A673 (cell line): ENCODE data around the gene BSG. TPM values are rescaled to one million over a fixed set of nuclear protein-coding genes. Genes with fewer than 3 reads are reported as not detected.

Experiments
- BruUV-seq: library from RNA; stranded (reverse); fragments of 400-500 nt; replicated peaks from 2 replicates; lab custom pipeline; 2021; lab: Mats Ljungman, UMichigan
- CTCF ChIA-PET: fragments of 300-600 bp; sonication (Branson Sonifier 250); formaldehyde crosslinking; loops from one replicate; lab custom pipeline; 2022; ENCODE audit warnings: antibody characterized with exemption; lab: Charles Lee
- POLR2A ChIA-PET: fragments of 300-600 bp; sonication (Branson Sonifier 250); formaldehyde crosslinking; loops from one replicate; lab custom pipeline; 2022; ENCODE audit warnings: antibody characterized with exemption; ENCODE audit not compliant: low non-redundant PET; lab: Charles Lee
- DNase-seq: peaks from one replicate; pipeline ENCODE4 v3.0.0-alpha.2; 2015; ENCODE audit warnings: low spot score
- H3K27ac ChIP-seq: fragments of 200-600 bp; sonication (generic); 2 replicates; pipeline ENCODE4 v1.5.1; 2016; ENCODE audit warnings: mixed run types, low read depth, mild to moderate bottlenecking, mixed read lengths, antibody characterized with exemption, low read length; ENCODE audit not compliant: poor library complexity, severe bottlenecking
- H3K27me3 ChIP-seq: fragments of 200-600 bp; sonication (generic); replicated peaks from 2 replicates; pipeline ENCODE4 v1.6.1; 2017; ENCODE audit warnings: mixed run types, low read depth, mild to moderate bottlenecking, mixed read lengths, antibody characterized with exemption, low read length; ENCODE audit not compliant: insufficient read depth, poor library complexity
- H3K36me3 ChIP-seq: fragments of 200-600 bp; sonication (generic); 2 replicates; pipeline ENCODE4 v1.6.1; 2016; ENCODE audit warnings: mixed run types, mild to moderate bottlenecking, mixed read lengths, antibody characterized with exemption, low read length; ENCODE audit not compliant: insufficient read depth, poor library complexity, severe bottlenecking
- H3K4me1 ChIP-seq: fragments of 200-600 bp; sonication (generic); 2 replicates; pipeline ENCODE4 v1.6.1; 2017; ENCODE audit warnings: mixed run types, mild to moderate bottlenecking, mixed read lengths, antibody characterized with exemption, low read length; ENCODE audit not compliant: insufficient read depth, poor library complexity, severe bottlenecking
- H3K4me3 ChIP-seq: fragments of 200-600 bp; sonication (generic); 2 replicates; pipeline ENCODE4 v1.5.1; 2016; ENCODE audit warnings: low read depth, mixed run types, mild to moderate bottlenecking, mixed read lengths, low read length; ENCODE audit not compliant: poor library complexity, severe bottlenecking
- H3K9me3 ChIP-seq: fragments of 200-600 bp; sonication (generic); 2 replicates; pipeline ENCODE4 v1.6.1; 2016; ENCODE audit warnings: mixed run types, low read depth, mild to moderate bottlenecking, mixed read lengths, antibody characterized with exemption, low read length; ENCODE audit not compliant: poor library complexity, severe bottlenecking
- EZH2 ChIP-seq: fragments of 200-600 bp; sonication (generic); IDR thresholded peaks from 2 replicates; pipeline ENCODE4 v1.6.1; 2017; ENCODE audit warnings: borderline replicate concordance, low read depth, mild to moderate bottlenecking, mixed read lengths, antibody characterized with exemption, low read length; ENCODE audit not compliant: poor library complexity, severe bottlenecking
- intact Hi-C: fragments of 100-400 bp; cut with micrococcal nuclease; formaldehyde crosslinking; loops from one replicate; pipeline ENCODE4 v1.10.0; 2022; ENCODE audit not compliant: unreplicated experiment
- total RNA-seq: library from RNA; stranded (reverse); gene quantifications from 2 replicates; pipeline ENCODE4 v1.2.3, GENCODE V29; 2021
- TF ChIP-seq, protein P1 (sequence below): fragments of 300-800, 200-600 bp; sonication (generic); conservative IDR thresholded peaks from 2 replicates; pipeline ENCODE4 v1.5.1; 2017; ENCODE audit warnings: low read depth, mild to moderate bottlenecking, antibody characterized with exemption, low read length, moderate library complexity, mixed read lengths

Gene BSG
- total RNA-seq, 1 experiment from 2014 or later, result 865 TPM

DNA sequence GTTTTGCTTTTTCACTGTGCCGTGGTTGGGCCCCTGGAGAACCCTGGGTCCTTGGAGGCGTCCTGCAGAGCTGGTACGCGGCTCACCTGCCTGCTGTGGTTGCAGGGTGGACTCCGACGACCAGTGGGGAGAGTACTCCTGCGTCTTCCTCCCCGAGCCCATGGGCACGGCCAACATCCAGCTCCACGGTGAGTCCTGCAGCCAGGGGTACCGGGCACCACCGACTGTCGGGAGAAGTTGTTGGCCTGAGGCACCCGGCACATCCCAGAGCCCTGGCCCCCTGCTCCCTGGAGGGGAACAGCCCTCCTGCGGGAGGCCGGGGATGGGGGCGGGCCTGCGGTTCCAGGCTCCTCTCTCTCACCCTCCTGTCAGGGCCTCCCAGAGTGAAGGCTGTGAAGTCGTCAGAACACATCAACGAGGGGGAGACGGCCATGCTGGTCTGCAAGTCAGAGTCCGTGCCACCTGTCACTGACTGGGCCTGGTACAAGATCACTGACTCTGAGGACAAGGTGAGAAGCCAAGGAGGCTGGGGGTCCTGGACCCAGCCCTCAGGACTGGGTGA is 8.0 kb downstream of the BSG start:
- Histone ChIP-seq H3K36me3 (peaks cover 53% of the 10 kb centered on the region), H3K4me1 (peaks cover 5% of the 10 kb centered on the region), H3K27ac (no peak overlapping the region), H3K27me3 (no peaks in the 10 kb centered on the region), H3K9me3 (no peaks in the 10 kb centered on the region), H3K4me3 (no peak overlapping the region)
- intact Hi-C loops, result no loop called here
- ChIA-PET POLR2A (no interaction called here), CTCF (no interaction called here)
- no peak for DNase-seq
- no TSS peak for BruUV-seq
- TF ChIP-seq, protein P1, sequence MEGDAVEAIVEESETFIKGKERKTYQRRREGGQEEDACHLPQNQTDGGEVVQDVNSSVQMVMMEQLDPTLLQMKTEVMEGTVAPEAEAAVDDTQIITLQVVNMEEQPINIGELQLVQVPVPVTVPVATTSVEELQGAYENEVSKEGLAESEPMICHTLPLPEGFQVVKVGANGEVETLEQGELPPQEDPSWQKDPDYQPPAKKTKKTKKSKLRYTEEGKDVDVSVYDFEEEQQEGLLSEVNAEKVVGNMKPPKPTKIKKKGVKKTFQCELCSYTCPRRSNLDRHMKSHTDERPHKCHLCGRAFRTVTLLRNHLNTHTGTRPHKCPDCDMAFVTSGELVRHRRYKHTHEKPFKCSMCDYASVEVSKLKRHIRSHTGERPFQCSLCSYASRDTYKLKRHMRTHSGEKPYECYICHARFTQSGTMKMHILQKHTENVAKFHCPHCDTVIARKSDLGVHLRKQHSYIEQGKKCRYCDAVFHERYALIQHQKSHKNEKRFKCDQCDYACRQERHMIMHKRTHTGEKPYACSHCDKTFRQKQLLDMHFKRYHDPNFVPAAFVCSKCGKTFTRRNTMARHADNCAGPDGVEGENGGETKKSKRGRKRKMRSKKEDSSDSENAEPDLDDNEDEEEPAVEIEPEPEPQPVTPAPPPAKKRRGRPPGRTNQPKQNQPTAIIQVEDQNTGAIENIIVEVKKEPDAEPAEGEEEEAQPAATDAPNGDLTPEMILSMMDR, result no peak
- TF ChIP-seq EZH2, result no peak

DNA sequence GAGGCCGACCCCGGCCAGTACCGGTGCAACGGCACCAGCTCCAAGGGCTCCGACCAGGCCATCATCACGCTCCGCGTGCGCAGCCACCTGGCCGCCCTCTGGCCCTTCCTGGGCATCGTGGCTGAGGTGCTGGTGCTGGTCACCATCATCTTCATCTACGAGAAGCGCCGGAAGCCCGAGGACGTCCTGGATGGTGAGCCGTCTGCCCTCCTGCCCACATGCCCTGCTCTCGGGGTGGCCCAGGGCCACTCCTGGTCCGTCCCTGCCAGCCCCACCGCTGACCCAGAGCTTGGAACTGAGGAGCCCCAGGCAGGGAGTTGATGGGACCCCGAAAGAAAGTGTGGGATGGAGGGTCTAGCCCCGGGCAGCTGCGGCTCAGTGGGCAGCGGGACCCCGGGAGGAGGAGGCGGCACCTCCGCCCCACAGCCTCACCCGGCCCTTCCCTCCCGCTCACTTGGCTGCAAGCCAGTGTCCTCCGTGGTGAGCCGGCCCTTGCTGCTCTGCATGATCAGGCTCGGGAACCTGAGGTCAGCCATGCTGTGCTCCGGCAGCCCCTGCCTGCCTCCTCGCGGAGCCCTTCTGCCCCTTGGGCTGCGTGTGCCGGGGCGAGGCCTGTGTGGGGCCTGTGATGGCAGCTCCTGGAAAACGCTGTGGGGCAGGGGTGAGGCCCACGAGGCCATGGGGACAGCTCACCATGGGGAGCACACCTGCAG is 9.2 kb downstream of the BSG start:
- BruUV-seq, result no TSS peak
- POLR2A ChIA-PET, result no interaction called here
- Histone ChIP-seq H3K36me3 (peaks cover 53% of the 10 kb centered on the region), H3K4me3 (no peak overlapping the region), H3K4me1 (no peaks in the 10 kb centered on the region), H3K9me3 (no peaks in the 10 kb centered on the region), H3K27ac (no peak overlapping the region), H3K27me3 (no peaks in the 10 kb centered on the region)
- DNase-seq, result no peak
- TF ChIP-seq, protein P1, result no peak
- TF ChIP-seq EZH2, result no peak
- intact Hi-C loops, result no loop called here
- CTCF ChIA-PET, result no interaction called here

GRCh38 chr19:582497-583197 is 10.3 kb downstream of the BSG start:
- BruUV-seq, result TSS peak; percentile 99
- H3K27ac ChIP-seq, result no peak overlapping the region
- H3K27me3 ChIP-seq, result no peaks in the 10 kb centered on the region
- no peak for TF ChIP-seq EZH2
- no peaks in the 10 kb centered on the region for H3K9me3 ChIP-seq
- peaks cover 51% of the 10 kb centered on the region for H3K36me3 ChIP-seq
- H3K4me3 ChIP-seq, result no peak overlapping the region
- POLR2A ChIA-PET, result no interaction called here
- H3K4me1 ChIP-seq, result no peaks in the 10 kb centered on the region
- intact Hi-C loops, result no loop called here
- CTCF ChIA-PET, result no interaction called here
- no peak for DNase-seq
